OCI-LY7 (cell line): ENCODE measurements around the gene CNTLN. TPM values are rescaled to one million over a fixed set of nuclear protein-coding genes. Genes with fewer than 3 reads are reported as not detected.
"Not testable (repeated sequence)": the region's sequence is repeated elsewhere in the genome, so short reads cannot be mapped to it uniquely, and the experiment has no call there.

ENCODE experiments used
- BruUV-seq: library from RNA; stranded (reverse); fragments of 400-500 nt; replicated peaks from 2 replicates; lab custom pipeline; 2021; lab: Mats Ljungman, UMichigan
- CTCF ChIA-PET: fragments of 300-600 bp; sonication (Branson Sonifier 250); formaldehyde crosslinking; loops from one replicate; lab custom pipeline; 2022; ENCODE audit warnings: antibody characterized with exemption; ENCODE audit not compliant: unreplicated experiment; lab: Charles Lee
- POLR2A ChIA-PET: fragments of 300-600 bp; sonication (Branson Sonifier 250); formaldehyde crosslinking; loops from one replicate; lab custom pipeline; 2022; ENCODE audit warnings: antibody characterized with exemption; lab: Charles Lee
- DNase-seq: peaks from one replicate; pipeline ENCODE4 v3.0.0-alpha.2; 2015; ENCODE audit warnings: low spot score
- H2AFZ ChIP-seq: fragments of 200-600 bp; sonication (generic), shearing (Covaris generic); 2 replicates; pipeline ENCODE4 v1.6.1; 2014; ENCODE audit warnings: mild to moderate bottlenecking, antibody characterized with exemption, low read length, moderate library complexity
- H3K27ac ChIP-seq: fragments of 200-600 bp; sonication (generic); 2 replicates; pipeline ENCODE4 v1.5.1; 2014; ENCODE audit warnings: mixed run types, low read depth, mild to moderate bottlenecking, moderate library complexity, low read length, inconsistent platforms; ENCODE audit not compliant: poor library complexity, severe bottlenecking
- H3K36me3 ChIP-seq: fragments of 200-600 bp; sonication (generic); 2 replicates; pipeline ENCODE4 v1.6.1; 2014; ENCODE audit warnings: mild to moderate bottlenecking, antibody characterized with exemption, low read length, moderate library complexity, mixed read lengths; ENCODE audit not compliant: insufficient read depth
- H3K4me1 ChIP-seq: fragments of 200-600 bp; sonication (generic); 2 replicates; pipeline ENCODE4 v1.5.1; 2014; ENCODE audit warnings: mild to moderate bottlenecking, low read length; ENCODE audit not compliant: insufficient read depth, poor library complexity, severe bottlenecking
- H3K4me2 ChIP-seq: fragments of 200-600 bp; sonication (generic); 2 replicates; pipeline ENCODE4 v1.6.1; 2014; ENCODE audit warnings: mild to moderate bottlenecking, low read length
- H3K4me3 ChIP-seq: fragments of 200-600 bp; sonication (generic); 2 replicates; pipeline ENCODE4 v1.5.1; 2014; ENCODE audit warnings: mild to moderate bottlenecking, low read depth, low read length; ENCODE audit not compliant: poor library complexity, severe bottlenecking
- H3K79me2 ChIP-seq: fragments of 200-600 bp; sonication (generic); 2 replicates; pipeline ENCODE4 v1.6.1; 2016; ENCODE audit warnings: low read depth, mild to moderate bottlenecking, low read length, moderate library complexity, mixed read lengths; ENCODE audit not compliant: insufficient read depth
- H3K9me2 ChIP-seq: fragments of 200-600 bp; sonication (generic); 2 replicates; pipeline ENCODE4 v1.6.1; 2016; ENCODE audit warnings: mild to moderate bottlenecking, low read length, mixed read lengths; ENCODE audit not compliant: insufficient read depth
- H3K9me3 ChIP-seq: fragments of 200-600 bp; sonication (generic); 2 replicates; pipeline ENCODE4 v1.6.1; 2014; ENCODE audit warnings: mild to moderate bottlenecking, mixed run types, low read length, mixed read lengths
- H4K20me1 ChIP-seq: fragments of 200-600 bp; sonication (generic); 2 replicates; pipeline ENCODE4 v1.6.1; 2014; ENCODE audit warnings: mild to moderate bottlenecking, antibody characterized with exemption, low read length, moderate library complexity, mixed read lengths; ENCODE audit not compliant: insufficient read depth
- EZH2phosphoT487 ChIP-seq: fragments of 200-600 bp; sonication (generic); IDR thresholded peaks from 2 replicates; pipeline ENCODE4 v1.6.1; 2018; ENCODE audit warnings: low read depth, borderline replicate concordance, mild to moderate bottlenecking, mixed run types, antibody characterized with exemption, low read length, moderate library complexity, mixed read lengths
- intact Hi-C: fragments of 100-400 bp; cut with micrococcal nuclease; formaldehyde crosslinking; loops from one replicate; pipeline ENCODE4 v1.10.0; 2022; ENCODE audit not compliant: unreplicated experiment
- total RNA-seq, 2 experiments: library from RNA; depleted of rRNA in 1 of 2; stranded (reverse); fragments of >200 nt in 1 of 2; shearing (Covaris generic) in 1 of 2; gene quantifications; 2 replicates each; pipeline ENCODE4 v1.2.3, GENCODE V29; 2014 to 2022
- TF ChIP-seq, protein P1 (sequence below): fragments of 200-600 bp; sonication (generic); conservative IDR thresholded peaks from 2 replicates; pipeline ENCODE4 v1.5.1; 2014; ENCODE audit warnings: mild to moderate bottlenecking, antibody characterized with exemption, low read length, moderate library complexity, mixed read lengths

The CNTLN gene
- total RNA-seq, 2 experiments from 2014 or later: not detected

DNA sequence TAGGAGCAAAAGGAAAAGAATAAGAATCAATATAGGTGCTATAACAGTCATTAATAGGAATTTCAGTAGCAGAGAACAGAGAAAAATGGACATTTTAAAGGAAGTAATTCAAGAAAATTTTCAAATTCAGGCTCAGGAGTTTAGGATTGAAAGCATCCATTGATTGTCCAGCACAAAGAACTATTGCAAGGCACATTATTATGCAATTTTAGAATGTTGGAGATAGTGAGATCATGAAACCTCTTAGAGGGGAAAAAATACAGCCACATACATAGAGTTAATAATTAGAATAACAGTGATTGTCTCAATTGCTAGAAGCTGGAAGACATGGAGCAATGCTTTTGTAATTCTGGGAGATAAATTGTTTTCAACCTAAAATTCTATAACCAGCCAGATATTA lies 31.5 kb downstream of the CNTLN start:
- H3K79me2 ChIP-seq: no peaks in the 10 kb centered on the region
- intact Hi-C loops: no loop called here
- no peaks in the 10 kb centered on the region for H3K9me3 ChIP-seq
- H3K4me2 ChIP-seq: no peak overlapping the region
- BruUV-seq: no TSS peak
- TF ChIP-seq, protein P1, sequence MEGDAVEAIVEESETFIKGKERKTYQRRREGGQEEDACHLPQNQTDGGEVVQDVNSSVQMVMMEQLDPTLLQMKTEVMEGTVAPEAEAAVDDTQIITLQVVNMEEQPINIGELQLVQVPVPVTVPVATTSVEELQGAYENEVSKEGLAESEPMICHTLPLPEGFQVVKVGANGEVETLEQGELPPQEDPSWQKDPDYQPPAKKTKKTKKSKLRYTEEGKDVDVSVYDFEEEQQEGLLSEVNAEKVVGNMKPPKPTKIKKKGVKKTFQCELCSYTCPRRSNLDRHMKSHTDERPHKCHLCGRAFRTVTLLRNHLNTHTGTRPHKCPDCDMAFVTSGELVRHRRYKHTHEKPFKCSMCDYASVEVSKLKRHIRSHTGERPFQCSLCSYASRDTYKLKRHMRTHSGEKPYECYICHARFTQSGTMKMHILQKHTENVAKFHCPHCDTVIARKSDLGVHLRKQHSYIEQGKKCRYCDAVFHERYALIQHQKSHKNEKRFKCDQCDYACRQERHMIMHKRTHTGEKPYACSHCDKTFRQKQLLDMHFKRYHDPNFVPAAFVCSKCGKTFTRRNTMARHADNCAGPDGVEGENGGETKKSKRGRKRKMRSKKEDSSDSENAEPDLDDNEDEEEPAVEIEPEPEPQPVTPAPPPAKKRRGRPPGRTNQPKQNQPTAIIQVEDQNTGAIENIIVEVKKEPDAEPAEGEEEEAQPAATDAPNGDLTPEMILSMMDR: no peak
- TF ChIP-seq EZH2phosphoT487: no peak
- H3K4me3 ChIP-seq: no peak overlapping the region
- DNase-seq: no peak
- no peak overlapping the region for H3K27ac ChIP-seq
- no peaks in the 10 kb centered on the region for H4K20me1 ChIP-seq
- H3K9me2 ChIP-seq: no peaks in the 10 kb centered on the region
- no peaks in the 10 kb centered on the region for H3K36me3 ChIP-seq
- H3K4me1 ChIP-seq: no peaks in the 10 kb centered on the region
- ChIA-PET POLR2A (no interaction called here), CTCF (no interaction called here)
- H2AFZ ChIP-seq: no peak overlapping the region

DNA sequence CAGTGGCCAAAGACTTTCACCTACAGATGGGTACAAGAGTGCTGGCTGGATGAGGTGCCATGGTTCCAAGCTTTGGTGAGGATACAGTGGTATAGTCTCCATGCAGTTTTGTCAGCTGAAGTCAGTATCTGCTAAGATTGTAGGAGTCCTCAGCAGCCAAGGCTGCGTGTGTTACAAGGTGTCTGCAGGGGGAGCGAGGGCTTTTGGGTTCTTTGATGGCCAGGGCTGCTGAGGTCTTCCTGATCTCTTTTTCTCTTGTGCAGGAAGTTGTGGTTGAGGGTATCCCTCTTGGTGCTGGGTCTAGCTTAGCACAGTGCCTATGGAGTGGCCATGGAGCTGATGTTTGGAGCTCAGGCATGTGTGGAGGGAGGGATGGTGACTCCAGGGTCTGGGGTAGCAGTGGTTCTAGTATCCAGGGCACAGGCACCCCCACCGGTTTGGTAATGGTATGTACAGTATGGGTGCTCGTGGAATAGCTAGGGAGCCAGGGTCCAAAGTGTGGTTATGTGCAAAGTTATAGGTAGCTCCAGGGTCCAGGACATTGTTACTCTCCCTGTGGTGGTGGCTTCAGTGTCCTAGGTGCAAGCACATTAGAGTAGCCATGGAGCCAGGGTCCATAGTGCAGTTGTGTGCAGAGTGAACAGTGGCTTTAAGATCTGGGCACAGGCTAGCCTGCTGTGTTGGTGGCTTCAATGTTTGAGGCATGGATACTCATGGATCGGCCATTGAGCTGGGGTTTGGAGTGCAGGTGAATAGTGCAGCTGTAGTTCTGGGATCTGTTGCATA lies 36.7 kb downstream of the CNTLN start:
- Histone ChIP-seq H3K79me2 (no peaks in the 10 kb centered on the region), H3K4me3 (no peak overlapping the region), H3K36me3 (no peaks in the 10 kb centered on the region), H3K27ac (no peak overlapping the region), H3K9me2 (no peaks in the 10 kb centered on the region), H3K4me1 (no peaks in the 10 kb centered on the region), H3K4me2 (no peak overlapping the region), H3K9me3 (no peaks in the 10 kb centered on the region), H2AFZ (no peak overlapping the region), H4K20me1 (no peaks in the 10 kb centered on the region)
- DNase-seq: no peak
- intact Hi-C loops: no loop called here
- POLR2A ChIA-PET: interaction anchor here (0.7 kb wide), 1 partner anchor 28 kb away, joined by 3 read pairs; no protein-coding TSS in a partner anchor
- TF ChIP-seq, protein P1: no peak
- no peak for TF ChIP-seq EZH2phosphoT487
- BruUV-seq: no TSS peak
- CTCF ChIA-PET: no interaction called here

DNA sequence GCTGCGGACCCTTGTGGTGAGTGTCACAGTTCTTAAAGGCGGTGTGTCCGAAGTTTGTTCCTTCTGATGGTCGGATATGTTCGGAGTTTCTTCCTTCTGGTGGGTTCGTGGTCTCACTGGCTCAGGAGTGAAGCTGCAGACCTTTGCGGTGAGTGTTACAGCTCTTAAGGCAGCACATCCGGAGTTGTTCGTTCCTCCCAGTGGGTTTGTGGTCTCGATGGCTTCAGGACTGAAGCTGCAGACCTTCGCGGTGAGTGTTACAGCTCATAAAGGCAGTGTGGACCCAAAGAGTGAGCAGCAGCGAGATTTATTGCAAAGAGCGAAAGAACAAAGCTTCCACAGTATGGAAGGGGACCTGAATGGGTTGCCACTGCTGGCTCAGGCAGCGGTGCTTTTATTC lies 42.7 kb downstream of the CNTLN start:
- DNase-seq, H3K9me3 ChIP-seq, H3K79me2 ChIP-seq, H4K20me1 ChIP-seq, BruUV-seq, POLR2A ChIA-PET, CTCF ChIA-PET, H3K36me3 ChIP-seq, H3K4me2 ChIP-seq, H3K4me3 ChIP-seq, H3K27ac ChIP-seq, H2AFZ ChIP-seq, H3K9me2 ChIP-seq, H3K4me1 ChIP-seq, intact Hi-C loops: not testable (repeated sequence)
